OCI-LY7 (cell line): ENCODE measurements around the gene MTHFSD.

Source experiments
- CTCF ChIP-seq: fragments of 200-600 bp; sonication (generic); conservative IDR thresholded peaks from 2 replicates; pipeline ENCODE4 v1.5.1; 2014; ENCODE audit warnings: mild to moderate bottlenecking, antibody characterized with exemption, low read length, moderate library complexity, mixed read lengths
- EZH2phosphoT487 ChIP-seq: fragments of 200-600 bp; sonication (generic); IDR thresholded peaks from 2 replicates; pipeline ENCODE4 v1.6.1; 2018; ENCODE audit warnings: low read depth, borderline replicate concordance, mild to moderate bottlenecking, mixed run types, antibody characterized with exemption, low read length, moderate library complexity, mixed read lengths

GRCh38 chr16:86505899-86506864 lies 48.9 kb downstream of the MTHFSD start:
- TF ChIP-seq CTCF (no peak), EZH2phosphoT487 (no peak)
